Sigmoid colon (tissue), 7 donors: Measurements from ENCODE around the gene C3orf22. TPM values are rescaled to one million over a fixed set of nuclear protein-coding genes. Genes with fewer than 3 reads are reported as not detected.

Experiments used
- DNase-seq: peaks from one replicate; pipeline ENCODE4 v3.0.0-alpha.2; 2019
- H3K27ac ChIP-seq, 4 donors: fragments of 200-600 bp; sonication (generic); one replicate each; pipeline ENCODE4 v1.5.1; 2016 to 2019; ENCODE audit warnings: mild to moderate bottlenecking in 1 of 4
- H3K27me3 ChIP-seq, 3 donors: fragments of 200-600 bp; sonication (generic); one replicate each; pipeline ENCODE4 v1.5.1; 2019; ENCODE audit warnings: mild to moderate bottlenecking in 1 of 3
- H3K36me3 ChIP-seq, 4 donors: fragments of 200-600 bp; sonication (generic); one replicate each; pipeline ENCODE4 v1.5.1; 2016 to 2019
- H3K4me1 ChIP-seq, 4 donors: fragments of 200-600 bp; sonication (generic); one replicate each; pipeline ENCODE4 v1.5.1; 2017 to 2019
- H3K4me3 ChIP-seq, 4 donors: fragments of 200-600 bp; sonication (generic); one replicate each; pipeline ENCODE4 v1.5.1; 2017 to 2019; ENCODE audit warnings: mild to moderate bottlenecking in 2 of 4, moderate library complexity in 1 of 4
- H3K9me3 ChIP-seq, 4 donors: fragments of 200-600 bp in 3 of 4; sonication (generic) in 3 of 4; one replicate each; pipeline versions ENCODE4 v1.5.1 to v1.6.1; 2013 to 2019
- CTCF ChIP-seq, 4 experiments: fragments of 450-650 bp in 3 of 4; fragments of 200-600 bp in 1 of 4; IDR thresholded peaks; one replicate each; pipeline ENCODE4 v1.5.1; 2016 to 2019; ENCODE audit warnings: antibody characterized with exemption in 4 of 4, mild to moderate bottlenecking in 3 of 4, moderate library complexity in 2 of 4
- EP300 ChIP-seq, 4 donors: sonication (generic); formaldehyde crosslinking; IDR thresholded peaks; one replicate each; pipeline ENCODE4 v1.6.1; 2017; ENCODE audit warnings: antibody characterized with exemption in 4 of 4
- POLR2A ChIP-seq, 2 donors: fragments of 450-650 bp; IDR thresholded peaks; one replicate each; pipeline ENCODE4 v1.6.1; 2016; ENCODE audit warnings: antibody characterized with exemption in 2 of 2, mild to moderate bottlenecking in 2 of 2, moderate library complexity in 2 of 2
- POLR2AphosphoS5 ChIP-seq, 4 donors: sonication (generic); formaldehyde crosslinking; IDR thresholded peaks; one replicate each; pipeline ENCODE4 v1.6.1; 2017; ENCODE audit warnings: antibody characterized with exemption in 4 of 4
- WGBS, 2 donors: extraction: QIAGEN DNeasy Blood & Tissue Kit; methylation state at CpG; one replicate each; pipeline ENCODE4 v1.1.7; 2013; 5-methylcytosine and 5-hydroxymethylcytosine counted together
- intact Hi-C: fragments of 100-400 bp; cut with DNase I; formaldehyde crosslinking; loops from one replicate; pipeline ENCODE4 v1.15.1; 2023
- polyA plus RNA-seq, 3 donors: library from polyadenylated mRNA; stranded (reverse); fragments of 200-250 nt; gene quantifications; one replicate each; pipeline ENCODE4 v1.2.3, GENCODE V29; 2013
- total RNA-seq, 4 donors: library from RNA; depleted of rRNA; stranded (reverse); fragments of >200 nt; gene quantifications; one replicate each; pipeline ENCODE4 v1.1.0, GENCODE V29; 2016
- donor health status: healthy with polysubstance abuse.
- donor health status: Bipolar disorder and iron deficiency.
- donor health status: healthy.

The C3orf22 gene
- total and polyA plus RNA-seq, 7 donors = 0.54 TPM; not detected in 6

GRCh38 chr3:126541628-126542339, 16.9 kb downstream of the C3orf22 start:
- H3K27me3 ChIP-seq = peaks cover 11 to 54% (median 24%) of the 10 kb centered on the region in 3 donors
- no peaks in the 10 kb centered on the region for H3K36me3 ChIP-seq
- 82 to 91% methylated on average over 101 of the region's 101 CpGs for WGBS, 2 donors
- no peak overlapping the region for H3K4me3 ChIP-seq
- H3K27ac ChIP-seq = no peak overlapping the region
- TF ChIP-seq CTCF (IDR thresholded peaks at IDR 0.05) (no peak), EP300 (IDR thresholded peaks at IDR 0.05) (no peak), POLR2A (IDR thresholded peaks at IDR 0.05) (no peak), POLR2AphosphoS5 (IDR thresholded peaks at IDR 0.05) (no peak)
- no peaks in the 10 kb centered on the region for H3K9me3 ChIP-seq
- DNase-seq = peak; percentile 60
- H3K4me1 ChIP-seq = peaks cover 0 to 9% (median 0%) of the 10 kb centered on the region in 4 donors
- intact Hi-C loops = no loop called here

GRCh38 chr3:126540951-126541627, 17.6 kb downstream of the C3orf22 start:
- 68 to 73% methylated on average over 24 of the region's 24 CpGs for WGBS, 2 donors
- Histone ChIP-seq H3K27ac (no peak overlapping the region), H3K27me3 (peaks cover 11 to 57% (median 24%) of the 10 kb centered on the region in 3 donors), H3K9me3 (no peaks in the 10 kb centered on the region), H3K36me3 (no peaks in the 10 kb centered on the region), H3K4me3 (no peak overlapping the region), H3K4me1 (peaks cover 0 to 9% (median 0%) of the 10 kb centered on the region in 4 donors)
- TF ChIP-seq EP300 (IDR thresholded peaks at IDR 0.05) (no peak), CTCF (IDR thresholded peaks at IDR 0.05) (no peak), POLR2AphosphoS5 (IDR thresholded peaks at IDR 0.05) (no peak)
- peak; percentile 45 for DNase-seq
- intact Hi-C loops = no loop called here

- no peak overlapping the region for H3K27ac ChIP-seq
- 41 to 43% methylated on average over 9 of the region's 9 CpGs for WGBS, 2 donors
- TF ChIP-seq CTCF (IDR thresholded peaks at IDR 0.05) (no peak), EP300 (IDR thresholded peaks at IDR 0.05) (no peak), POLR2A (IDR thresholded peaks at IDR 0.05) (no peak), POLR2AphosphoS5 (IDR thresholded peaks at IDR 0.05) (no peak)
- no peaks in the 10 kb centered on the region for H3K9me3 ChIP-seq
- H3K4me3 ChIP-seq = no peak overlapping the region
- H3K27me3 ChIP-seq = peaks cover 11 to 63% (median 24%) of the 10 kb centered on the region in 3 donors
- intact Hi-C loops = no loop called here
- H3K4me1 ChIP-seq = peaks cover 0 to 9% (median 0%) of the 10 kb centered on the region in 4 donors
- no peaks in the 10 kb centered on the region for H3K36me3 ChIP-seq
- DNase-seq = peak; percentile 52
Observed at GRCh38 chr3:126540342-126540849, 18.3 kb downstream of the C3orf22 start.

GRCh38 chr3:126539558-126540250, 19.0 kb downstream of the C3orf22 start:
- no peaks in the 10 kb centered on the region for H3K9me3 ChIP-seq
- intact Hi-C loops = no loop called here
- peak; percentile 50 for DNase-seq
- peaks cover 11 to 63% (median 24%) of the 10 kb centered on the region in 3 donors for H3K27me3 ChIP-seq
- no peak overlapping the region for H3K27ac ChIP-seq
- H3K4me1 ChIP-seq = peaks cover 0 to 9% (median 0%) of the 10 kb centered on the region in 4 donors
- H3K4me3 ChIP-seq = no peak overlapping the region
- TF ChIP-seq EP300 (IDR thresholded peaks at IDR 0.05) = no peak
- TF ChIP-seq CTCF (IDR thresholded peaks at IDR 0.05) = no peak
- TF ChIP-seq POLR2A (IDR thresholded peaks at IDR 0.05) = no peak
- TF ChIP-seq POLR2AphosphoS5 (IDR thresholded peaks at IDR 0.05) = no peak
- 92 to 97% methylated on average over 10 of the region's 10 CpGs for WGBS, 2 donors
- no peaks in the 10 kb centered on the region for H3K36me3 ChIP-seq
